Mesothelial cell of epicardium (in vitro differentiated cells): ENCODE data around the gene ANKS1B. TPM values are rescaled to one million over a fixed set of nuclear protein-coding genes. Genes with fewer than 3 reads are reported as not detected.

Experiments used
- DNase-seq, 2 experiments: peaks; one replicate each; pipeline ENCODE4 v3.0.0; 2021; ENCODE audit warnings: low spot score in 2 of 2; ENCODE audit not compliant: unreplicated experiment in 2 of 2
- H3K27ac Mint-ChIP-seq: 2 replicates; pipeline ENCODE4 v1.8.0; 2021; ENCODE audit warnings: mixed read lengths
- H3K27me3 Mint-ChIP-seq: 2 replicates; pipeline ENCODE4 v1.8.0; 2021; ENCODE audit warnings: low read depth, mixed read lengths
- H3K36me3 Mint-ChIP-seq: 2 replicates; pipeline ENCODE4 v1.8.0; 2021; ENCODE audit warnings: mixed read lengths
- H3K4me1 Mint-ChIP-seq: 2 replicates; pipeline ENCODE4 v1.8.0; 2021; ENCODE audit warnings: mixed read lengths
- H3K4me3 Mint-ChIP-seq: 2 replicates; pipeline ENCODE4 v1.8.0; 2021; ENCODE audit warnings: mild to moderate bottlenecking, moderate library complexity, mixed read lengths
- H3K9me3 Mint-ChIP-seq: 2 replicates; pipeline ENCODE4 v1.8.0; 2021; ENCODE audit warnings: mixed read lengths
- CTCF ChIP-seq: fragments of 200-600 bp; sonication (generic); IDR thresholded peaks from one replicate; pipeline ENCODE4 v1.5.0; 2021; ENCODE audit warnings: antibody characterized with exemption; ENCODE audit not compliant: unreplicated experiment
- total RNA-seq: library from RNA; stranded (reverse); gene quantifications from 3 replicates; pipeline ENCODE4 v1.2.1, GENCODE V29; 2021

Gene ANKS1B
- total RNA-seq, 1 donor from 2014 or later, result 8.8 TPM

- TF ChIP-seq CTCF, result no peak
- no peak overlapping the region for H3K27ac Mint-ChIP-seq
- no peaks in the 10 kb centered on the region for H3K36me3 Mint-ChIP-seq
Measured at GRCh38 chr12:99137124-99137855, 847.4 kb downstream of the ANKS1B start.

GRCh38 chr12:99136516-99136915 is 848.2 kb downstream of the ANKS1B start:
- Mint-ChIP-seq H3K27me3 (peaks cover 37% of the 10 kb centered on the region), H3K36me3 (no peaks in the 10 kb centered on the region), H3K4me1 (no peaks in the 10 kb centered on the region), H3K9me3 (no peaks in the 10 kb centered on the region), H3K27ac (no peak overlapping the region), H3K4me3 (no peak overlapping the region)
- TF ChIP-seq CTCF, result no peak
- no peak for DNase-seq

More at GRCh38 chr12:99137124-99137855, 847.4 kb downstream of the ANKS1B start:
- peaks cover 37% of the 10 kb centered on the region for H3K27me3 Mint-ChIP-seq
- H3K4me1 Mint-ChIP-seq, result peaks cover 4% of the 10 kb centered on the region
- H3K4me3 Mint-ChIP-seq, result no peak overlapping the region
- DNase-seq, result no peak
- H3K9me3 Mint-ChIP-seq, result no peaks in the 10 kb centered on the region

- Mint-ChIP-seq H3K4me1 (no peaks in the 10 kb centered on the region), H3K9me3 (no peaks in the 10 kb centered on the region), H3K27ac (no peak overlapping the region), H3K36me3 (no peaks in the 10 kb centered on the region), H3K27me3 (peaks cover 31% of the 10 kb centered on the region), H3K4me3 (no peak overlapping the region)
- DNase-seq, result no peak
- no peak for TF ChIP-seq CTCF
Measured at GRCh38 chr12:99135376-99135775, 849.4 kb downstream of the ANKS1B start.

GRCh38 chr12:99133401-99133800 is 851.3 kb downstream of the ANKS1B start:
- H3K27ac Mint-ChIP-seq, result no peak overlapping the region
- DNase-seq, result no peak
- H3K4me3 Mint-ChIP-seq, result no peak overlapping the region
- no peaks in the 10 kb centered on the region for H3K4me1 Mint-ChIP-seq
- TF ChIP-seq CTCF, result no peak
- H3K27me3 Mint-ChIP-seq, result peaks cover 19% of the 10 kb centered on the region
- H3K9me3 Mint-ChIP-seq, result no peaks in the 10 kb centered on the region
- H3K36me3 Mint-ChIP-seq, result no peaks in the 10 kb centered on the region

GRCh38 chr12:99131751-99132199 is 853.0 kb downstream of the ANKS1B start:
- no peaks in the 10 kb centered on the region for H3K36me3 Mint-ChIP-seq
- no peak overlapping the region for H3K4me3 Mint-ChIP-seq
- H3K27me3 Mint-ChIP-seq, result peaks cover 10% of the 10 kb centered on the region
- H3K4me1 Mint-ChIP-seq, result no peaks in the 10 kb centered on the region
- no peaks in the 10 kb centered on the region for H3K9me3 Mint-ChIP-seq
- DNase-seq, result no peak
- no peak for TF ChIP-seq CTCF
- H3K27ac Mint-ChIP-seq, result no peak overlapping the region
